CD4-positive, alpha-beta T cell (primary cell): ENCODE results near the gene NDUFS7. TPM values are rescaled to one million over a fixed set of nuclear protein-coding genes. Genes with fewer than 3 reads are reported as not detected.

ENCODE experiments used
- ATAC-seq: fragments of 200-7000 bp; cut with Tn5 transposase; one replicate; pipeline ENCODE4 v1.10.0; 2022; ENCODE audit warnings: mild to moderate bottlenecking; ENCODE audit not compliant: poor library complexity
- CTCF ChIA-PET: fragments of 350-600 bp; sonication (Branson Sonifier 250); formaldehyde crosslinking; loops from one replicate; lab custom pipeline; 2021; ENCODE audit warnings: antibody characterized with exemption, inconsistent platforms; lab: Charles Lee
- POLR2A ChIA-PET: fragments of 350-600 bp; sonication (Branson Sonifier 250); formaldehyde crosslinking; loops from one replicate; lab custom pipeline; 2021; ENCODE audit warnings: antibody characterized with exemption, inconsistent platforms; lab: Charles Lee
- DNase-seq, 14 experiments: peaks; one replicate each; pipeline ENCODE4 v3.0.0-alpha.2; 2013 to 2020; ENCODE audit warnings: mixed read lengths in 2 of 14
- H3K27ac ChIP-seq, 2 donors: one replicate each; pipeline versions ENCODE4 v1.5.1 to v1.7.0; 2013; ENCODE audit warnings: low read length in 2 of 2, low read depth in 1 of 2, mild to moderate bottlenecking in 1 of 2
- H3K27me3 ChIP-seq, 2 experiments: 1 replicate in 1 of 2; 2 replicates in 1 of 2; pipeline versions ENCODE4 v1.6.1 to v1.7.0; 2013; ENCODE audit warnings: low read length in 2 of 2, control low read depth in 1 of 2, mild to moderate bottlenecking in 1 of 2, moderate library complexity in 1 of 2; ENCODE audit not compliant: insufficient read depth in 2 of 2, control insufficient read depth in 1 of 2
- H3K36me3 ChIP-seq: one replicate; pipeline ENCODE4 v1.6.1; 2013; ENCODE audit warnings: low read length, control low read depth; ENCODE audit not compliant: insufficient read depth
- H3K4me1 ChIP-seq: one replicate; pipeline ENCODE4 v1.6.1; 2013; ENCODE audit warnings: low read length, control low read depth; ENCODE audit not compliant: insufficient read depth
- H3K4me3 ChIP-seq: one replicate; pipeline ENCODE4 v1.5.1; 2013; ENCODE audit warnings: mild to moderate bottlenecking, low read length, moderate library complexity
- H3K9me3 ChIP-seq, 2 experiments: 1 replicate in 1 of 2; 2 replicates in 1 of 2; pipeline versions ENCODE4 v1.6.1 to v1.7.0; 2013; ENCODE audit warnings: low read length in 2 of 2, mild to moderate bottlenecking in 2 of 2, control low read depth in 1 of 2, moderate library complexity in 1 of 2; ENCODE audit not compliant: control insufficient read depth in 1 of 2, insufficient read depth in 1 of 2
- H3K27ac Mint-ChIP-seq: one replicate; pipeline ENCODE4 v1.8.0; 2020; ENCODE audit warnings: mixed read lengths
- H3K27me3 Mint-ChIP-seq: one replicate; pipeline ENCODE4 v1.8.0; 2021; ENCODE audit warnings: mixed read lengths
- H3K36me3 Mint-ChIP-seq: one replicate; pipeline ENCODE4 v1.8.0; 2021; ENCODE audit warnings: low read depth, mixed read lengths
- H3K4me1 Mint-ChIP-seq: one replicate; pipeline ENCODE4 v1.8.0; 2021; ENCODE audit warnings: low read depth, mixed read lengths
- H3K4me3 Mint-ChIP-seq: one replicate; pipeline ENCODE4 v1.8.0; 2020; ENCODE audit warnings: mild to moderate bottlenecking, mixed read lengths
- H3K9me3 Mint-ChIP-seq: one replicate; pipeline ENCODE4 v1.8.0; 2020; ENCODE audit warnings: mixed read lengths
- intact Hi-C, 2 experiments: fragments of 100-400 bp; cut with DNase I in 1 of 2; cut with micrococcal nuclease in 1 of 2; formaldehyde crosslinking; loops; one replicate each; pipeline versions ENCODE4 v1.15.1 to v1.9.0; 2023 to 2025; cut with DNase I, micrococcal nuclease
- total RNA-seq, 174 experiments: library from RNA in 2 of 174; stranded (reverse) in 2 of 174; gene quantifications; one replicate each; pipeline ENCODE4 v1.2.3 and lab custom pipeline; 2021 to 2026
- TF ChIP-seq, protein P1 (sequence below): fragments of 200-600 bp; IDR thresholded peaks from one replicate; pipeline ENCODE4 v1.8.0; 2022; ENCODE audit warnings: antibody characterized with exemption, mild to moderate bottlenecking

The NDUFS7 gene
- total RNA-seq, 2 experiments from 2014 or later, result 40.0 to 42.6 TPM

DNA sequence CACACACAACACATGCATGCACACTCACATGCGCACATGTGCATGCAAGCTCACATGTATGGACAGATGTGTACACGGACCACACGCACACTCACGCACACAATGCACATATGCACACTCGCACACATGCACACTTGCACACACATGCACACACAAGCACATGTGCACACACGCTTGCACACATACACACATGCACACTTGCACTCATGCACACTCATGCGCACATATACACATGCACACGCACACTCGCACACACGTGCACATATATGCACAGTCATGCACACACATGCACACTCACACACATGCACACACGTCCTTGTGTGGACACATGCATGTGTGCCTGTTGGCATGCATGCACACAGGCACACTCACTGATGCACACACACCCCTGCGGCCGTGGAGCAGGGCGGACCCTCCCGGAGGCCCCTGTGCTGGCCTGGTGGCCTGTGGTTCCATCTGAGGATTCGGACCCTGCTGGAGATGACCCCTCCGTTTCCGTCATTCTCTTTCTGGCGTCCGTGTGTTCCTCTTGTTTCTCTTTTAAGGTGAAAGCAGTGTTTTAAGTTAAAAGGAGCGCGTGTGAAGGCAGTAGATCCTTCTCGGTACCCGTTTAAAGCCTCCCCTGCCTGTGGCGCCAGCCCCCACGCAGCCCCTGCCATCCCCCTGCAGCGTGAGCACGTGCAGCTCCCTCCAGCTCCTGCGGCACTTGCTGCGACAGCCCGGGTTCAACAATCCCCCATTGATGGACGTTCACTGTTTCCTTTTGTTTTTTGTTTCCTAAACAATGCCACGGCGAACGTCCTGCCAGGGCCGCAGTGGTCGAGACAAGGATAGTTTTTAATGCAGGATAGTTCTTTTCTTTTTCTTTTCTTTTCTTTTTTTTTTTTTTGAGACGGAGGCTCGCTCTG is 5.6 kb downstream of the NDUFS7 start:
- peaks cover 55% of the 10 kb centered on the region for H3K36me3 ChIP-seq
- peaks cover 24% of the 10 kb centered on the region for H3K4me1 ChIP-seq
- no peak overlapping the region for H3K4me3 ChIP-seq
- ATAC-seq (no peak), DNase-seq (no peak)
- H3K9me3 Mint-ChIP-seq, result no peaks in the 10 kb centered on the region
- H3K4me1 Mint-ChIP-seq, result peaks cover 4% of the 10 kb centered on the region
- no peaks in the 10 kb centered on the region for H3K27me3 Mint-ChIP-seq
- peaks cover 43% of the 10 kb centered on the region for H3K36me3 Mint-ChIP-seq
- POLR2A ChIA-PET, result no interaction called here
- TF ChIP-seq, protein P1, sequence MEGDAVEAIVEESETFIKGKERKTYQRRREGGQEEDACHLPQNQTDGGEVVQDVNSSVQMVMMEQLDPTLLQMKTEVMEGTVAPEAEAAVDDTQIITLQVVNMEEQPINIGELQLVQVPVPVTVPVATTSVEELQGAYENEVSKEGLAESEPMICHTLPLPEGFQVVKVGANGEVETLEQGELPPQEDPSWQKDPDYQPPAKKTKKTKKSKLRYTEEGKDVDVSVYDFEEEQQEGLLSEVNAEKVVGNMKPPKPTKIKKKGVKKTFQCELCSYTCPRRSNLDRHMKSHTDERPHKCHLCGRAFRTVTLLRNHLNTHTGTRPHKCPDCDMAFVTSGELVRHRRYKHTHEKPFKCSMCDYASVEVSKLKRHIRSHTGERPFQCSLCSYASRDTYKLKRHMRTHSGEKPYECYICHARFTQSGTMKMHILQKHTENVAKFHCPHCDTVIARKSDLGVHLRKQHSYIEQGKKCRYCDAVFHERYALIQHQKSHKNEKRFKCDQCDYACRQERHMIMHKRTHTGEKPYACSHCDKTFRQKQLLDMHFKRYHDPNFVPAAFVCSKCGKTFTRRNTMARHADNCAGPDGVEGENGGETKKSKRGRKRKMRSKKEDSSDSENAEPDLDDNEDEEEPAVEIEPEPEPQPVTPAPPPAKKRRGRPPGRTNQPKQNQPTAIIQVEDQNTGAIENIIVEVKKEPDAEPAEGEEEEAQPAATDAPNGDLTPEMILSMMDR, result no peak
- no peak overlapping the region for H3K27ac ChIP-seq
- H3K27ac Mint-ChIP-seq, result no peak overlapping the region
- CTCF ChIA-PET, result no interaction called here
- intact Hi-C loops, result no loop called here
- H3K4me3 Mint-ChIP-seq, result no peak overlapping the region
- no peaks in the 10 kb centered on the region for H3K27me3 ChIP-seq
- no peaks in the 10 kb centered on the region for H3K9me3 ChIP-seq

DNA sequence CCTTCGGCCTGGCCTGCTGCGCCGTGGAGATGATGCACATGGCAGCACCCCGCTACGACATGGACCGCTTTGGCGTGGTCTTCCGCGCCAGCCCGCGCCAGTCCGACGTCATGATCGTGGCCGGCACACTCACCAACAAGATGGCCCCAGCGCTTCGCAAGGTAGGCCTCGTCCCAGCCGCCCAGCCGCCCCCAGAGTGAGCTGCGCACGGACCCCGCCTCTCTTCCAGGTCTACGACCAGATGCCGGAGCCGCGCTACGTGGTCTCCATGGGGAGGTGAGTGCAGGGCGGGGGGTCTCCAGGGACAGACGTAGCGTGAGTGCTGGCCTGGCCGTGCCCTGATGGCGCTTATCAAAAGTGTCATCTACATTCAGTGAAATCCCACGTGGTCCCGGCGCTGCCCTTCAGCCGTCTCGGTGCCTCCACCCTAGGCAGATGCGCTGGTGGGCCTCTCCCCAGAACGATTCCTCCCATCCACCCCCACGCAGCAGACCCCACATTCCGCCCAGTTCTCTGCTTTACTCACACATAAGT is 7.2 kb downstream of the NDUFS7 start:
- Mint-ChIP-seq H3K36me3 (peaks cover 39% of the 10 kb centered on the region), H3K27me3 (no peaks in the 10 kb centered on the region), H3K4me1 (no peaks in the 10 kb centered on the region), H3K27ac (no peak overlapping the region), H3K4me3 (no peak overlapping the region), H3K9me3 (no peaks in the 10 kb centered on the region)
- no peak overlapping the region for H3K4me3 ChIP-seq
- no peaks in the 10 kb centered on the region for H3K9me3 ChIP-seq
- CTCF ChIA-PET, result no interaction called here
- POLR2A ChIA-PET, result no interaction called here
- ATAC-seq, result no peak
- peaks cover 56% of the 10 kb centered on the region for H3K36me3 ChIP-seq
- no peaks in the 10 kb centered on the region for H3K27me3 ChIP-seq
- peaks cover 8% of the 10 kb centered on the region for H3K4me1 ChIP-seq
- TF ChIP-seq, protein P1, result no peak
- no peak overlapping the region for H3K27ac ChIP-seq
- intact Hi-C loops, result no loop called here
- no peak for DNase-seq

DNA sequence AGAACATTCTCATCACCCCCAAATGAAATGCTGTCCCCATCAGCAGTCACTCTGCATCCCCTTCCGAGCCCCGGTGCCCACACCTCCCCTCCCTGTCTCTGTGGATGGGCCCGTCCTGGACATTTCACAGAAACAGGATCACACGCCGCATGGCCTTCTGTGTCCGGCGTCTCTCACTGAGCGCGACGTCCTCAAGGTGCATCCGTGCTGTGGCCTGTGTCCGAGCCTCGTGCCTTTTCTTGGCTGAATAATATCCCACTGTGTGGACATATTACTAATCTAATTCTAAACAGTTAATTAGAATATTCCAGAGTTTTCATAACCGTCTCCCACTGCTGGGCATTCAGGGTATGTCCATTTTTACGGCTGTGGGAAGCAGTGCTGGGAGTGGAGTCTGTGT is 8.7 kb downstream of the NDUFS7 start:
- Mint-ChIP-seq H3K36me3 (peaks cover 31% of the 10 kb centered on the region), H3K9me3 (no peaks in the 10 kb centered on the region), H3K27ac (no peak overlapping the region), H3K4me1 (no peaks in the 10 kb centered on the region), H3K4me3 (no peak overlapping the region), H3K27me3 (no peaks in the 10 kb centered on the region)
- Histone ChIP-seq H3K9me3 (no peaks in the 10 kb centered on the region), H3K36me3 (peaks cover 46% of the 10 kb centered on the region), H3K4me1 (peaks cover 12% of the 10 kb centered on the region), H3K27me3 (no peaks in the 10 kb centered on the region), H3K4me3 (no peak overlapping the region), H3K27ac (no peak overlapping the region)
- ATAC-seq (no peak), DNase-seq (no peak)
- intact Hi-C loops, result no loop called here
- CTCF ChIA-PET, result no interaction called here
- POLR2A ChIA-PET, result no interaction called here
- TF ChIP-seq, protein P1, result no peak
